Measurements from ENCODE around the gene ANO10. TPM values are rescaled to one million over a fixed set of nuclear protein-coding genes. Genes with fewer than 3 reads are reported as not detected.

The ANO10 gene
- total RNA-seq, 1 donor from 2014 or later: 32.8 TPM

DNA sequence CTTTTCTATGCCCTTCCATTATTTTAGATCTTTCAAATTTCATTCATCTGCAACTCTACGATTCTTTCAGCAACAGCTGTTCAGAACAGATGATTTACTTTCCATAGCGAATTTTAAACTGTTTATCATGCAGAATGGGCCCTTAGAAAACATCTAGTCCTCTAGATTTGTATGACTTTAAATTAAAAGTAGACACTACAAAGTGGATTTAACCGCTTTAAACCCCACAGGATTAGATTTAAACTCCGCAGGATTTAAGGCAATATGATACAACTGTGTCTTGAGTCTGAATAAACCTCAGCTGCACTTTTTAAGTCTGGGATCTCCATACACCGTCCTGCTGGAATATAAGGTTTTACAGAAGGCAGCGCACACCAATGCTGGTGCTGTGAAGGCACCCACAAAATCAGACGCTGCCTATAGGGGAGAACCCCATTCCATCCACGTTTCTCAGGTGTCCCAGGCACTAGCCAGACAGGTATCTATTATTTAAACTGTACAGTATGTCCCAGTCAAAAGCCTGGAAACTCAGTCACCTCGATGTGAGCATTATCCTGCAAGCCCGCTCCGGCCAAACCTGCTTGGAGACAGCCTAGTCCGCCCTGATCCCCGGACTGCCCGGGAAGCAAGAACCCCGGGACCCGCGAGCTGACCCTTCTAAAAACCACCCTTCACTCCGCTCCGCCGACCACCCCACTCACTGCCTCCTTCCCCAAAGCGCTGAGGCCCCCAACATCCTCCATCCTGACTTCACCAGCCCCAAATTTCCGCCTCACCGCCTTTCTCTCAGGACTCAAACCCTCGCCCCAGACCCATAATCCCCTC lies 768 bp downstream of the ANO10 start:
- no peak for DNase-seq (ENCODE audit: extremely low spot score, unreplicated experiment)
- H3K36me3 Mint-ChIP-seq (ENCODE audit: unreplicated experiment): no peaks in the 10 kb centered on the region
- no peaks in the 10 kb centered on the region for H3K9me3 Mint-ChIP-seq (ENCODE audit: unreplicated experiment)
- peak overlapping the region; percentile 98 for H3K4me3 Mint-ChIP-seq (ENCODE audit: unreplicated experiment)
- TF ChIP-seq, protein P1, sequence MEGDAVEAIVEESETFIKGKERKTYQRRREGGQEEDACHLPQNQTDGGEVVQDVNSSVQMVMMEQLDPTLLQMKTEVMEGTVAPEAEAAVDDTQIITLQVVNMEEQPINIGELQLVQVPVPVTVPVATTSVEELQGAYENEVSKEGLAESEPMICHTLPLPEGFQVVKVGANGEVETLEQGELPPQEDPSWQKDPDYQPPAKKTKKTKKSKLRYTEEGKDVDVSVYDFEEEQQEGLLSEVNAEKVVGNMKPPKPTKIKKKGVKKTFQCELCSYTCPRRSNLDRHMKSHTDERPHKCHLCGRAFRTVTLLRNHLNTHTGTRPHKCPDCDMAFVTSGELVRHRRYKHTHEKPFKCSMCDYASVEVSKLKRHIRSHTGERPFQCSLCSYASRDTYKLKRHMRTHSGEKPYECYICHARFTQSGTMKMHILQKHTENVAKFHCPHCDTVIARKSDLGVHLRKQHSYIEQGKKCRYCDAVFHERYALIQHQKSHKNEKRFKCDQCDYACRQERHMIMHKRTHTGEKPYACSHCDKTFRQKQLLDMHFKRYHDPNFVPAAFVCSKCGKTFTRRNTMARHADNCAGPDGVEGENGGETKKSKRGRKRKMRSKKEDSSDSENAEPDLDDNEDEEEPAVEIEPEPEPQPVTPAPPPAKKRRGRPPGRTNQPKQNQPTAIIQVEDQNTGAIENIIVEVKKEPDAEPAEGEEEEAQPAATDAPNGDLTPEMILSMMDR (IDR thresholded peaks at IDR 0.05): no peak
- H3K27me3 Mint-ChIP-seq (ENCODE audit: unreplicated experiment): no peaks in the 10 kb centered on the region
- peaks cover 21% of the 10 kb centered on the region for H3K4me1 Mint-ChIP-seq (ENCODE audit: unreplicated experiment)
- peak overlapping the region; percentile 94 for H3K27ac Mint-ChIP-seq (ENCODE audit: unreplicated experiment)

DNA sequence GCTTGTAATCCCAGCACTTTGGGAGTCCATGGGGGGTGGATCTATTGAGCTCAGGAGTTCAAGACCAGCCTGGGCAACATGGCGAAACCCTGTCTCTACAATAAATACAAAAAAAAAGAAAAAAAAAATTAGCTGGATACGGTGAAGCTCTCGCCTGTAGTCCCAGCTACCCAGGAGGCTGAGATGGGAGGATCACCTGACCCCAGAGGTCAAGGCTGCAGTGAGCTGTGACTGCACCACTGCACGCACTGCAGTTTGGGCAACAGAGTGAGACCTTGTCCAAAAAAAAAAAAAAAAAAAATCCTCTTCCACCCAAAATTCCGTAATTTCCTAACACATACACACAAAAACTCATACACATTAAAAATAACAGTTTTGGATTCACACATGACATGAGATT lies 2.2 kb downstream of the ANO10 start:
- H3K36me3 Mint-ChIP-seq (ENCODE audit: unreplicated experiment): no peaks in the 10 kb centered on the region
- H3K4me3 Mint-ChIP-seq (ENCODE audit: unreplicated experiment): no peak overlapping the region
- TF ChIP-seq, protein P1 (IDR thresholded peaks at IDR 0.05): no peak
- H3K4me1 Mint-ChIP-seq (ENCODE audit: unreplicated experiment): peaks cover 21% of the 10 kb centered on the region
- no peak for DNase-seq (ENCODE audit: extremely low spot score, unreplicated experiment)
- no peaks in the 10 kb centered on the region for H3K27me3 Mint-ChIP-seq (ENCODE audit: unreplicated experiment)
- no peak overlapping the region for H3K27ac Mint-ChIP-seq (ENCODE audit: unreplicated experiment)
- no peaks in the 10 kb centered on the region for H3K9me3 Mint-ChIP-seq (ENCODE audit: unreplicated experiment)

DNA sequence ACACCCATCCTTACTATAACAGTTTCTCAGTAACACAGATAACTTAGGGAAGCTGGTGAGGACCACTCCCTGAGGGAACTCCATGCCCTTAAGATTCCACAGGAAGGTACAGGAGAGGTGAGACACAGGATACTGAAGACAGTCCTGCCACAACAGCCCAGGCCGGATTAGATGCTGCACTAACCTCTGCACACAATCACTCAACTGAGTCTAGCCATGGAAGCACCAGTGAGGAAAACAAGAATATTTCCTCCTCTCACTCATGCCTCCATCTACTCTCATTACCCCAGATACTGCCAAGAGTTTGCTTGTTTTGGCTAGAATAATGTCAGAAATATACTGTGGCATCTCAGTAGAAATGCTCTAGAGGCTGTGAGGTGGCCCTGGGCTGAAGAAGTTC lies 3.7 kb downstream of the ANO10 start:
- H3K4me1 Mint-ChIP-seq (ENCODE audit: unreplicated experiment): peaks cover 21% of the 10 kb centered on the region
- no peak for DNase-seq (ENCODE audit: extremely low spot score, unreplicated experiment)
- H3K4me3 Mint-ChIP-seq (ENCODE audit: unreplicated experiment): no peak overlapping the region
- TF ChIP-seq, protein P1 (IDR thresholded peaks at IDR 0.05): no peak
- peaks cover 4% of the 10 kb centered on the region for H3K9me3 Mint-ChIP-seq (ENCODE audit: unreplicated experiment)
- H3K27ac Mint-ChIP-seq (ENCODE audit: unreplicated experiment): no peak overlapping the region
- H3K36me3 Mint-ChIP-seq (ENCODE audit: unreplicated experiment): no peaks in the 10 kb centered on the region
- H3K27me3 Mint-ChIP-seq (ENCODE audit: unreplicated experiment): no peaks in the 10 kb centered on the region

DNA sequence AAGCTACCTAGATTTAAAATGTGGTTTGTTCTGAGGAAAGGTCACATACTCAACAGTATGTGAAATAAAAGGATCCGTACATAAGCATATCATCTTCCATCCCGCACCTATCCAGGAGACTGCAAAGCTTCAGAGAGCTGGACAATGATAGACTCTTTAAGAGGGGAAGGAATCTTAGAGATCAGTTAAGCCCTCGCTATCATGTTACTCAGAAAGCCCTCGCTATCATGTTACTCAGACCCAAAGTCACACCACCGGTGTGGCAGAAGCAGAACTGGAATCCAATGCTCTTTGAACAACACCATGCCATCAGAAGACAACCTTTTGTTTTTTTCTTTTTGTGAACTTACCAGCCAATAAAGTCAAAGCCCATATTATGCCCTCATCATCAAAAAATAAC lies 5.8 kb downstream of the ANO10 start:
- peaks cover 13% of the 10 kb centered on the region for H3K4me1 Mint-ChIP-seq (ENCODE audit: unreplicated experiment)
- H3K27ac Mint-ChIP-seq (ENCODE audit: unreplicated experiment): no peak overlapping the region
- H3K36me3 Mint-ChIP-seq (ENCODE audit: unreplicated experiment): no peaks in the 10 kb centered on the region
- peaks cover 4% of the 10 kb centered on the region for H3K9me3 Mint-ChIP-seq (ENCODE audit: unreplicated experiment)
- no peaks in the 10 kb centered on the region for H3K27me3 Mint-ChIP-seq (ENCODE audit: unreplicated experiment)
- H3K4me3 Mint-ChIP-seq (ENCODE audit: unreplicated experiment): no peak overlapping the region
- DNase-seq (ENCODE audit: extremely low spot score, unreplicated experiment): no peak
- TF ChIP-seq, protein P1 (IDR thresholded peaks at IDR 0.05): no peak

DNA sequence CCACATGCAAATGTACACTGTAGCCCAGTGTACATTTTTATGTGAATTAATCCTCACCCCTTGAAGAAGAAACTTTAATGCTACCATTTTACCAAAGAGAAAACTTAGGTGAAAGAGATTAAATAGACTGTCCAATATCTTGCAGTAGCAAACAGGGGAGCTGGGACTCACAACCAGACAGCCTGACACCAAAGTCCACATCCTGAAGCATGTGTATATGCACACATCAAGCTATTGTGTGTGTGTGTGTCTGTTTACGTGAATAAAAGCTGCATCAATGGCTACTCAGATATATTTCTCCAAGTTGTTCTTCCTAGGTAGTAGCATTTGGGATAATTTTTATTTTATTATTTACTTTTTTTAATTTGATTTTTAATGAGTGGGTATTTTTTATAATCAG lies 6.7 kb downstream of the ANO10 start:
- Mint-ChIP-seq H3K4me1 (ENCODE audit: unreplicated experiment) (peaks cover 5% of the 10 kb centered on the region), H3K27ac (ENCODE audit: unreplicated experiment) (no peak overlapping the region), H3K4me3 (ENCODE audit: unreplicated experiment) (no peak overlapping the region), H3K9me3 (ENCODE audit: unreplicated experiment) (peaks cover 4% of the 10 kb centered on the region), H3K36me3 (ENCODE audit: unreplicated experiment) (no peaks in the 10 kb centered on the region), H3K27me3 (ENCODE audit: unreplicated experiment) (no peaks in the 10 kb centered on the region)
- TF ChIP-seq, protein P1 (IDR thresholded peaks at IDR 0.05): no peak
- DNase-seq (ENCODE audit: extremely low spot score, unreplicated experiment): no peak
